ENCODE results near the gene NOTCH3.

The NOTCH3 gene

DNA sequence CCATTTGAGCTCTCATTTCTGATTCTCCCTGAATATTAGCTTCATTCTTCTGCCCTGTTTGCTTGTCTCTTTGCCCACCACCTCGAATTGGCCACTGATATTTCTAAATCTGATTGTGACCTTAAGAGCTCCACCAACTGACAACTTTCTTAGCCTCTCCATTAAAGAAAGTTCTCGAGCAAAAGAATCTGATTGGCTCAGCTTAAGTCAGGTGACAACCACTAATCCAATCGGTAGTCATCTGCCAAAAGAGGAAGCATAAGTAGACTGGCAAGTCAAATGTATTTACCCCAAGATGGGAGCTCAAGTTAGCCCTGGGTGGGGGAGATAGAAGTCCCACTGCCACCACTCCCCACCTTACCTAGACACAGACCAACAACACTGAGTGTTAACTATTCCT lies 41.5 kb downstream of the NOTCH3 start:
- DNase-seq, result no peak

DNA sequence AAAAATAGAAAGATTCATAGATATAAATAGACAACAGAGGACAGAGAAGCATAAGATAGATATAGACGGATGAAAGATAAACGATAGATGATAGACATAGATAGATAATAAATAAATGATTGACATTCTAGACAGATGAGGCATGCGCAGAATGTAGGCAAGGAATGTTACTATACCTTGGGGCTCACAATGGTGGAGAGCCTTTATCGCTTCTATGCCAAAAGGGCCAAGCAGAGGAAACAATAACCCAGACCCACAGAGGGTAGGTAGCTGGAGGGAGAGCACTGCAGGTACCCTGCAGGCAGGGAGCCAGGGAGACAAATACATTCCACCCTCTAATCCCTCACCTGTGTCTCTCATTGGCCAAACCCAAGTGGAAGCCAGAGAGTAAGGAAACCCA lies 44.4 kb downstream of the NOTCH3 start:
- no peak for DNase-seq

DNA sequence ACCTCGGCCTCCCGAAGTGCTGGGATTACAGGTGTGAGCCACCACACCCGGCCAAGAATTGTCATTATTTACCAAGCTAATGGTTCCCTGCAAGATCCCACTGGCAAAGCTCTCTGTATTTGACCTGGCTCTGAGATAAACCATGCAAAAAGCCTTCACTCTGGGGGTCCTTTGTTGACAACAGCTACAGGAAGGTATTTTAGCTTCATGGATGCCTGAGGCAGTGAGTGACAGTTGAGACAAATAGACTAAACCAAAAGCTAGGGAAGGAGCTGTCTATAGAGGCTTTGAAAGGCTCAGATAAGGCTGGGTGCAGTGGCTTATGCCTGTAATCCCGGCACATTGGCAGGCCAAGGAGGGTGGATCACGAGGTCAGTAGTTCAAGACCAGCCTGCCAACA lies 45.5 kb downstream of the NOTCH3 start:
- DNase-seq, result no peak

- peak; percentile 22 to 29 for DNase-seq
Observed at GRCh38 chr19:15154002-15154612, 46.7 kb downstream of the NOTCH3 start.

- DNase-seq, result no peak
Observed at GRCh38 chr19:15149737-15150136, 51.1 kb downstream of the NOTCH3 start.

- DNase-seq, result no peak
Observed at GRCh38 chr19:15147090-15147489, 53.7 kb downstream of the NOTCH3 start.

GRCh38 chr19:15144046-15144646 lies 56.6 kb downstream of the NOTCH3 start:
- no peak for DNase-seq

GRCh38 chr19:15142313-15142712 lies 58.5 kb downstream of the NOTCH3 start:
- no peak for DNase-seq

- DNase-seq, result no peak
Observed at GRCh38 chr19:15141143-15141542, 59.7 kb downstream of the NOTCH3 start.

- DNase-seq, result no peak
Observed at GRCh38 chr19:15138427-15138826, 62.4 kb downstream of the NOTCH3 start.

DNA sequence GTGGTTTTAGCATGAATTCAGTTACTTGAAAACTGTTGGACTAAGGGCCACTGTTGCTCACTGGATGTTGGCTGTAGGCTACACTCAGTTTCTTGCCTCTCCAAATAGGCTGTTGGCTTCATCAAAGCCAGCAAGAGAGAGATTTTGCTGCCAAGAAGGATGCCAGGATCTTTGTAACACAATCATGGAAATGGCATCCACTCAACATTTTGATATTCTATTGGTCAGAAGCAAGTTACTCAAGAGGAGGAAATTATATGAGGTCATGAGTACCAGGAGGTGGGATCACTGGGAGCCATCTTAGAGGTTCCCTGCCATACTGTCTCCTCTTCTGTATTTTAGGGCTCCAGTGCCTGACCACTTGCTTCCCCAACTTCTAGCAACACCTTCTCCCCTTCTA lies 63.0 kb downstream of the NOTCH3 start:
- DNase-seq, result no peak

DNA sequence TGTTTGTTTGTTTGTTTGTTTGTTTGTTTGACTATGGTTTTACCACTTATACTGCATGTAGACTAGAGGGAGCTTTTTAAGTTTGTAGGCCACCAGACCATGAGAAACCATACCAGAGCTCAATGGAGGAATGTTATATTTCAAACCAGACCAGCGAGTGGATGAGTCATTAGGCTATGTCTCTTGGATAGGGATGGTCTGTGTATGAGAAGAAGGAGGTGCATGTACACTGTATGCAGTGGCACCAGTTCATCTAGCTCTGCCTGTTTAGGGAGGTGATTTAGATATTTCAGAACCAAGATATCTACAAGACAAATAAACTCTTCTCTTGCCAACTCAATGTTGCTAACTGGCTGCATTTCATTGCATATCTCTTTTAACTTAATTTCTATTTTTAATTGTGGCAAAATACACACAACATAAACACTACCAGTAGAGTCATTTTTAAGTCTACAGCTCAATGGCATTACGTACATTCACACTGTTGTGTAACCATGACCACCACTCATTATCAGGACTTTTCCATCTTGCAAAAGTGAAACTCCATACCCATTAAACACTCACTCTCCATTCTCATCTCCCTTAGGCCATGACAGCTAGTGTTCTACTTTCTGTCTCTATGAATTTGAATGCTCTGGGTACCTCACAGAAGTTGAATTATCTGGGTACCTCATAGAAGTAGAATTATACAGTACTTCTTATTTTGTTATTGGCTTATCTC lies 64.4 kb downstream of the NOTCH3 start:
- DNase-seq, result no peak

DNA sequence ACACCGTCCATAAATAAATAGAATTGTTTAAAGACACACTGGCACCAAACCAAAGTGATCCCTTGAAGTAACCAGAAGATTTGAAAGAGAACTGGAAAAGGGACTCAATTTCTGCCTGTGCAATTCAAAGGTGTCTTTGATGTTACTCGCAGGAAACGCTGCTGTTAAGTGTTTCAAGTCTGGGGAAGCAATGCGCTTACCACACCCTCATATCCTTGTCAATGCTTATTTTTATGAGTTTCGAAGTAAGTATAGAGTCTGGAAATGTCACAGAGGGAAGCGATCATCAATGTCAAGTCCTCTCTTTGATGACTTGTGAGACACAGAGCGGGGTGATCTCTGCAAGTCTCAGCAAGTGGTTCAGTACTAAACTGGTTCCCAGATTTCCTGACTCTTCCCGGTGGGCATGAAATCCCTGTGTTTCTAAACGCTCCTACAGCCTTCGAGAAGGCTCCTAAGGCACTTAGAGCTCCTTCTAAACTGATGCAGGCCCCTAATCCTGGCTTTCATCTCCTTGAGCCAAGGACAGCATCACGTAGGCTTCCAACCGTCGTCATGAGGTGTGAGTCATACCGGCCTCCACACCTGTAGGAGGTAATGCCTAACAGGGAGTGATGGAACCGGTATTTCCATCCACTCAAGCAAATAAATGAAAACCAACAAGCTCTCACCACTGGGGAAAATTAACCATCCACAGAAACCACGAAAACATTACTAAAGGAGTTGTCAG lies 70.8 kb downstream of the NOTCH3 start:
- DNase-seq, result peak in 1 of 2 donors; percentile 27

- no peak for DNase-seq
Observed at GRCh38 chr19:15128162-15128770, 72.5 kb downstream of the NOTCH3 start.

DNA sequence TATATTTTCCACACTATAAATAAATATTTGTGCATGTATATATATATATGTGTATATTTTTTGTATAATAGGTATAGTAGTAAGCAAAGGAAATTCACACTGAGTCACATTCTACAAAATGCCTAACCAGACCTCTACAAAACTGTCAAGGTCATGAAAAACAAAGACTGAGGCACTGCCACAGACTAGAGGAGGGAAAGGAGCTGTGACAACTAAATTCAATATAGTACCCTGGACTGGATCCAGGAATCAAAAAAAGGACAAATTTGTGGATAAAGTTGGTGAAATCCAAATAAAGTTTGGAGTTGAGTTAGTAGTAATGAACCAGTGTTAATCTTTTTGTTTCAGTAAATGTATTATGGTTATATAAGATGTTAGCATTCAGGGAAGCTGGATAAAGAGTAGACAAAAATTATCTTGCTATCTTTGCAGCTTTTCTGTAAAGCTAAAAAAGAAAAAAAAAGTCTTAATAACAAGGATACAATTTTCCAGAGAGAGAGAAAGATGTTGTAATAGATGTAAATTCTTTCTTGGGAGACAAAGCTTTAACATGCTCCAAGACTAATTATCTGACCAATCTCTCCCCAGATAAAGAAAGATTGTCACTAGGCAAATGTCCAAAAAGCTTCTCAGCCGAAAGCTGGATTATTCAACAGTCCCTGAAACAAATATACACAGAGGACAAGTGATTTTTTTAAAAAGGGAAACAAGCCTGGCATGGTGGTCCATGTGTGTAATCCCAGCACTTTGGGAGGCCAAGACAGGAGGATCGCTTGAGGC lies 74.5 kb downstream of the NOTCH3 start:
- no peak for DNase-seq

- peak; percentile 98 to 99 for DNase-seq
Observed at GRCh38 chr19:15125232-15126067, 75.3 kb downstream of the NOTCH3 start.

- DNase-seq, result peak in 1 of 2 donors; percentile 8
Observed at GRCh38 chr19:15124572-15125231, 76.1 kb downstream of the NOTCH3 start.

DNA sequence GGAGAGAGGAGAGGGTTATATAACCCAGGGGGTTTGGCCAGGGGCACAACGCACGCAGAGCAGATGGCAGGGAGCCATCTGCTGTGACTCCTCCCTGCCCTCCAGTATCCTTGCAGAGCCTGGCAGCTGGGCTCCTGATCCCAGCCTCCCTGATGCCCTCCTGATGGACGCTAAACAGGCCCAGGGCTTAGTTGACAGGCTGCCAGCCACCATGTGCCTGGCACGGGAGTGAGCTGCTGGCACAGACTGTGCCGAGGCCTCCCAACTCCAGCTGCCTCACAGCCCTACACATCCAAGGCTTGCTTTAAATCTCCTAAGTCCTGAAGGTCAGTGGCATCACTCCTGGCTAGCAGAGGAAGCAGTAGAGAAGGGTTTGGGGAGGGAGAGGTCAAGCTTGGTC lies 76.9 kb downstream of the NOTCH3 start:
- DNase-seq, result no peak

GRCh38 chr19:15123031-15123890 lies 77.5 kb downstream of the NOTCH3 start:
- DNase-seq, result no peak
